ENCODE results near the gene HMBS.
"Not testable (repeated sequence)": the region's sequence is repeated elsewhere in the genome, so short reads cannot be mapped to it uniquely, and the experiment has no call there.

Gene HMBS

GRCh38 chr11:119084663-119085436 is at the start of gene HMBS:
Gene HMBS, plus strand, starts transcription at chr11:119084881. Its CDS starts 153 bp downstream, at chr11:119085034.
- TF ChIP-seq CTCF (conservative IDR thresholded peaks at IDR 0.05; ENCODE audit: control insufficient read depth, insufficient read depth, low read depth, low read length), result no peak
- peak; percentile 95 for DNase-seq (ENCODE audit: low read depth)
- H3K4me3 ChIP-seq (ENCODE audit: control insufficient read depth, low read depth, low read length), result peak within 1 kb of the TSS; percentile 75

- TF ChIP-seq CTCF (conservative IDR thresholded peaks at IDR 0.05; ENCODE audit: control insufficient read depth, insufficient read depth, low read depth, low read length), result no peak
- H3K4me3 ChIP-seq (ENCODE audit: control insufficient read depth, low read depth, low read length), result no peak overlapping the region
- no peak for DNase-seq (ENCODE audit: low read depth)
Observed at GRCh38 chr11:119038884-119039283, 45.8 kb upstream of the HMBS start.

- H3K4me3 ChIP-seq (ENCODE audit: control insufficient read depth, low read depth, low read length); DNase-seq (ENCODE audit: low read depth): not testable (repeated sequence)
Observed at GRCh38 chr11:119039471-119039870, 45.2 kb upstream of the HMBS start.

- DNase-seq (ENCODE audit: low read depth), result no peak
- no peak for TF ChIP-seq CTCF (conservative IDR thresholded peaks at IDR 0.05; ENCODE audit: control insufficient read depth, insufficient read depth, low read depth, low read length)
Observed at GRCh38 chr11:119041821-119042514, 42.7 kb upstream of the HMBS start.

GRCh38 chr11:119042927-119043326 is 41.8 kb upstream of the HMBS start:
- H3K4me3 ChIP-seq (ENCODE audit: control insufficient read depth, low read depth, low read length), result no peak overlapping the region
- DNase-seq (ENCODE audit: low read depth), result no peak
- no peak for TF ChIP-seq CTCF (conservative IDR thresholded peaks at IDR 0.05; ENCODE audit: control insufficient read depth, insufficient read depth, low read depth, low read length)

More at GRCh38 chr11:119041821-119042514, 42.7 kb upstream of the HMBS start:
- no peak overlapping the region for H3K4me3 ChIP-seq (ENCODE audit: control insufficient read depth, low read depth, low read length)

GRCh38 chr11:119044708-119045107 is 40.0 kb upstream of the HMBS start:
- no peak overlapping the region for H3K4me3 ChIP-seq (ENCODE audit: control insufficient read depth, low read depth, low read length)
- TF ChIP-seq CTCF (conservative IDR thresholded peaks at IDR 0.05; ENCODE audit: control insufficient read depth, insufficient read depth, low read depth, low read length), result no peak
- no peak for DNase-seq (ENCODE audit: low read depth)

GRCh38 chr11:119046489-119046888 is 38.2 kb upstream of the HMBS start:
- no peak for TF ChIP-seq CTCF (conservative IDR thresholded peaks at IDR 0.05; ENCODE audit: control insufficient read depth, insufficient read depth, low read depth, low read length)
- H3K4me3 ChIP-seq (ENCODE audit: control insufficient read depth, low read depth, low read length), result no peak overlapping the region
- DNase-seq (ENCODE audit: low read depth), result no peak
